GM12874 (cell line): Measurements from ENCODE around the gene UPF1.

Experiments used
- TF ChIP-seq, protein P1 (sequence below): IDR thresholded peaks from 2 replicates; pipeline ENCODE4 v1.5.1; 2011; ENCODE audit warnings: low read depth, mild to moderate bottlenecking, control low read depth, low read length, moderate library complexity; ENCODE audit not compliant: insufficient read depth

Gene UPF1

GRCh38 chr19:18831524-18832305, at the start of gene UPF1:
Gene UPF1 (plus strand): TSS chr19:18831959. CDS start chr19:18832210, 251 bp downstream.
- TF ChIP-seq, protein P1, sequence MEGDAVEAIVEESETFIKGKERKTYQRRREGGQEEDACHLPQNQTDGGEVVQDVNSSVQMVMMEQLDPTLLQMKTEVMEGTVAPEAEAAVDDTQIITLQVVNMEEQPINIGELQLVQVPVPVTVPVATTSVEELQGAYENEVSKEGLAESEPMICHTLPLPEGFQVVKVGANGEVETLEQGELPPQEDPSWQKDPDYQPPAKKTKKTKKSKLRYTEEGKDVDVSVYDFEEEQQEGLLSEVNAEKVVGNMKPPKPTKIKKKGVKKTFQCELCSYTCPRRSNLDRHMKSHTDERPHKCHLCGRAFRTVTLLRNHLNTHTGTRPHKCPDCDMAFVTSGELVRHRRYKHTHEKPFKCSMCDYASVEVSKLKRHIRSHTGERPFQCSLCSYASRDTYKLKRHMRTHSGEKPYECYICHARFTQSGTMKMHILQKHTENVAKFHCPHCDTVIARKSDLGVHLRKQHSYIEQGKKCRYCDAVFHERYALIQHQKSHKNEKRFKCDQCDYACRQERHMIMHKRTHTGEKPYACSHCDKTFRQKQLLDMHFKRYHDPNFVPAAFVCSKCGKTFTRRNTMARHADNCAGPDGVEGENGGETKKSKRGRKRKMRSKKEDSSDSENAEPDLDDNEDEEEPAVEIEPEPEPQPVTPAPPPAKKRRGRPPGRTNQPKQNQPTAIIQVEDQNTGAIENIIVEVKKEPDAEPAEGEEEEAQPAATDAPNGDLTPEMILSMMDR = 0 out of 2 replicates have a peak, but pooled peaks have one; percentile 1

- TF ChIP-seq, protein P1 = no peak
Measured at GRCh38 chr19:18782559-18783225, 49.1 kb upstream of the UPF1 start.

DNA sequence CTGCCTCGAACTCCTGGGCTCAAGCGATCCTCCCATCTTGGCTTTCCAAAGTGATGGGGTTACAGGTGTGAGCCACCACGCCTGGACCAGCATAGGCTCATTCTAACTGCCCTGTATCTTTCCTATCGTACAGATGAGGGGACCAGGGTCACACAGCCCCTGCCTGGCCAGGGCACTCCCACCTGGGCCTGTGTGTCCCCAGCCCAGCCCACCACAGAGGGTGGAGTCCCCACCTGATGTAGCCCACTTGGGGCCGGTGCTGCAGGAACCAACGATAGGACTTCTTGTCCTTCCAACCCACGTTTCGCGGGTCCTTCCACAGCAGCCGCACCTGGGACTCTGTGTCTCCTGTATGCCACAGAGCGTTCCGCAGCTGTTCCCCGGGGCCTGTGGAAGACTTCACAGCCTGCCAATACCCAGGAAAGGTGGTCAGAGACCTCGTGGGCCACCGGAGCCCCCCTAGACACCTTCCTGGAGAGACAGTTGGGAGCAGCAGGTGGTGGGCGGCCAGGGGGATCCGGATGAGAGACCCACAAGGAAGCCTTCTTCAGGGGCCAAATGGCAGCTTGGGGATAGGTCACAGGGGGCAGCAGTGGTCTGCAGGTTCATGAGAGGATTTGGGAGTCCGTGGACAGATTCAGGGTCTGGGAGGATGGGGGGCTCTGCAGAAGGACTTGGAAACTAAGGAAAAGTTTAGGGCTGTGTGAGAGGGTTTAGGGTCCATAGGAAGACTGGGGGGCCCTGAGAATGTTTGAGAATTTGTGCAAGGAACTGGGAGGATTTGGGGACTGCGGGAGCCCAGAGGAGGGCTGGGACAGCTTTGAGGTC, 47.6 kb upstream of the UPF1 start:
- TF ChIP-seq, protein P1 = no peak

GRCh38 chr19:18784786-18785120, 47.0 kb upstream of the UPF1 start:
- TF ChIP-seq, protein P1 = no peak

GRCh38 chr19:18785179-18786124, 46.3 kb upstream of the UPF1 start:
- TF ChIP-seq, protein P1 = no peak

DNA sequence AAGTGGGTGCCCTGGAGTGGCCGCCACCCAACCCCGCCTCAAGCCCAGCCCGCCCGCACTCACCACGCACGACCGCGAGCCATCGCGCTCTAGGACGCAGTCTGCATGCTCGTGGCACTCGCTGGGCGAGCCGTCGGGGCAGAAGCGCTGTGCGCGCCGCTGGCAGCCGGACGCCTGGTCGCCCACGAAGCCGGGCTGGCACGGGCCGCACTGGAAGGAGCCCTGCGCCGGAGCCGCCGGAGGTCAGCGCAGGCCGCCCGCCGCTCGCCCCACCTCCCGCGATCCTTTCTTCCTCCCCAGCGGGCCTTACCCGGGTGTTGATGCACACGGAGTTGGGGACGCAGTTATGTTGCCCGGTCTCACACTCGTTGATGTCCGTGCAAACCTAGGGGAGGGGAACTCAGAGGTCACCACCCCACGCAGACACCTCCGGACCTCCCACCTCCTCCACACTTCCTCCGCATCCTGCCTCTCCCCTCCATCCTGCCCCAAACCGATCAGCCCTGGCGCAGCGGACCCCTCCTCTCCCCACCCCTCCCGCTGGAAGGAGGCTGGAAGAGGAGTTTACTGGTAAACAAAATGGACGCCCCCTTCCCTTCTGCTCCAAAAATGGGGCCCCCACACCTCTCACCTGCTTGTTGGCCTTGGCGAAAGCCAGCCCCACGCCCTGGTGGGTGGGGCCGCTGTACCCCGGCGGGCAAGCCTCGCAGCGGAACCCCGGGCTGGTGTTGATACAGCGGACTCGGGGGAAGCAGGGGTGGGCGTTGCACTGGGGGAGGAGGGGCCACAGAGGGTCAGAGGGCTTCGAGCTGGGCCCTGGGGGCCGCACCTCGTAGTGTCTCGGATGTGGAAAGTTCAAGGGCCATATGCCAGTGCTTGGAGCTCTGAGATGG, 43.0 kb upstream of the UPF1 start:
- TF ChIP-seq, protein P1 = no peak
